HEK293 (cell line): ENCODE measurements around the gene RPL36.

Source experiments
- BCL11A ChIP-seq: fragments of 450-650 bp; formaldehyde crosslinking; IDR thresholded peaks from 2 replicates; pipeline ENCODE4 v1.5.1; 2016; ENCODE audit warnings: low read depth, missing biosample characterization, missing genetic modification characterization
- HOXD13 ChIP-seq: sonication (generic); formaldehyde crosslinking; IDR thresholded peaks from 2 replicates; pipeline ENCODE4 v1.8.0; 2022; ENCODE audit warnings: missing genetic modification reagents, borderline replicate concordance
- KLF8 ChIP-seq: fragments of 450-650 bp; formaldehyde crosslinking; IDR thresholded peaks from 2 replicates; pipeline ENCODE4 v1.5.1; 2016; ENCODE audit warnings: missing biosample characterization, missing genetic modification characterization
- SP3 ChIP-seq: fragments of 450-650 bp; formaldehyde crosslinking; IDR thresholded peaks from 2 replicates; pipeline ENCODE4 v1.5.1; 2016; ENCODE audit warnings: missing biosample characterization, missing genetic modification characterization
- ZBTB21 ChIP-seq: fragments of 450-650 bp; formaldehyde crosslinking; IDR thresholded peaks from 2 replicates; pipeline ENCODE4 v1.5.1; 2017; ENCODE audit warnings: missing biosample characterization, missing genetic modification characterization
- ZBTB48 ChIP-seq: fragments of 450-650 bp; formaldehyde crosslinking; IDR thresholded peaks from 2 replicates; pipeline ENCODE4 v1.5.1; 2016; ENCODE audit warnings: missing biosample characterization, missing genetic modification characterization
- ZFP37 ChIP-seq: fragments of 450-650 bp; formaldehyde crosslinking; IDR thresholded peaks from 2 replicates; pipeline ENCODE4 v1.5.1; 2016; ENCODE audit warnings: missing biosample characterization, missing genetic modification characterization
- ZNF140 ChIP-seq: fragments of 450-650 bp; formaldehyde crosslinking; IDR thresholded peaks from 2 replicates; pipeline ENCODE4 v1.5.1; 2016; ENCODE audit warnings: missing biosample characterization, missing genetic modification characterization
- ZNF19 ChIP-seq: fragments of 450-650 bp; formaldehyde crosslinking; IDR thresholded peaks from 2 replicates; pipeline ENCODE4; 2016; ENCODE audit warnings: missing biosample characterization, missing genetic modification characterization, low read depth
- ZNF2 ChIP-seq: fragments of 450-650 bp; formaldehyde crosslinking; IDR thresholded peaks from 2 replicates; pipeline ENCODE4 v1.5.1; 2016; ENCODE audit warnings: missing biosample characterization, missing genetic modification characterization
- ZNF211 ChIP-seq: fragments of 450-650 bp; formaldehyde crosslinking; IDR thresholded peaks from 2 replicates; pipeline ENCODE4 v1.5.1; 2016; ENCODE audit warnings: low read depth, missing biosample characterization, missing genetic modification characterization
- ZNF24 ChIP-seq: fragments of 450-650 bp; formaldehyde crosslinking; IDR thresholded peaks from 2 replicates; pipeline ENCODE4 v1.5.1; 2016; ENCODE audit warnings: missing biosample characterization, missing genetic modification characterization
- ZNF341 ChIP-seq: fragments of 450-650 bp; formaldehyde crosslinking; IDR thresholded peaks from 2 replicates; pipeline ENCODE4; 2016; ENCODE audit warnings: low read depth, missing biosample characterization, missing genetic modification characterization
- ZNF48 ChIP-seq: fragments of 450-650 bp; formaldehyde crosslinking; IDR thresholded peaks from 2 replicates; pipeline ENCODE4 v1.5.1; 2016; ENCODE audit warnings: missing biosample characterization, missing genetic modification characterization
- ZNF548 ChIP-seq: fragments of 450-650 bp; formaldehyde crosslinking; IDR thresholded peaks from 2 replicates; pipeline ENCODE4 v1.5.1; 2016; ENCODE audit warnings: missing biosample characterization, missing genetic modification characterization
- ZNF571 ChIP-seq: fragments of 450-650 bp; formaldehyde crosslinking; IDR thresholded peaks from 2 replicates; pipeline ENCODE4 v1.5.0; 2017; ENCODE audit warnings: missing biosample characterization, missing genetic modification characterization
- ZNF624 ChIP-seq: fragments of 450-650 bp; formaldehyde crosslinking; IDR thresholded peaks from 2 replicates; pipeline ENCODE4 v1.5.1; 2017; ENCODE audit warnings: missing biosample characterization, missing genetic modification characterization
- TF ChIP-seq, protein P1 (sequence below): fragments of 450-650 bp; formaldehyde crosslinking; IDR thresholded peaks from 2 replicates; pipeline ENCODE4 v1.5.1; 2017; ENCODE audit warnings: missing biosample characterization, missing genetic modification characterization
- TF ChIP-seq, protein P2 (sequence below): fragments of 450-650 bp; formaldehyde crosslinking; IDR thresholded peaks from 2 replicates; pipeline ENCODE4 v1.5.1; 2016; ENCODE audit warnings: missing biosample characterization, missing genetic modification characterization, borderline replicate concordance
- TF ChIP-seq, protein P3 (sequence below): fragments of 450-650 bp; IDR thresholded peaks from 2 replicates; pipeline ENCODE4 v1.5.1; 2018; ENCODE audit warnings: missing biosample characterization, missing genetic modification characterization
- TF ChIP-seq, protein P4 (sequence below): fragments of 450-650 bp; formaldehyde crosslinking; conservative IDR thresholded peaks from 2 replicates; pipeline ENCODE4 v1.5.1; 2016; ENCODE audit warnings: low read depth, missing biosample characterization, missing genetic modification characterization
- TF ChIP-seq, protein P5 (sequence below): fragments of 450-650 bp; formaldehyde crosslinking; IDR thresholded peaks from 2 replicates; pipeline ENCODE4 v1.5.1; 2016; ENCODE audit warnings: missing biosample characterization, missing genetic modification characterization
- TF ChIP-seq, protein P6 (sequence below): fragments of 450-650 bp; formaldehyde crosslinking; IDR thresholded peaks from 2 replicates; pipeline ENCODE4 v1.5.1; 2016; ENCODE audit warnings: missing biosample characterization, missing genetic modification characterization, low read depth

The RPL36 gene

DNA sequence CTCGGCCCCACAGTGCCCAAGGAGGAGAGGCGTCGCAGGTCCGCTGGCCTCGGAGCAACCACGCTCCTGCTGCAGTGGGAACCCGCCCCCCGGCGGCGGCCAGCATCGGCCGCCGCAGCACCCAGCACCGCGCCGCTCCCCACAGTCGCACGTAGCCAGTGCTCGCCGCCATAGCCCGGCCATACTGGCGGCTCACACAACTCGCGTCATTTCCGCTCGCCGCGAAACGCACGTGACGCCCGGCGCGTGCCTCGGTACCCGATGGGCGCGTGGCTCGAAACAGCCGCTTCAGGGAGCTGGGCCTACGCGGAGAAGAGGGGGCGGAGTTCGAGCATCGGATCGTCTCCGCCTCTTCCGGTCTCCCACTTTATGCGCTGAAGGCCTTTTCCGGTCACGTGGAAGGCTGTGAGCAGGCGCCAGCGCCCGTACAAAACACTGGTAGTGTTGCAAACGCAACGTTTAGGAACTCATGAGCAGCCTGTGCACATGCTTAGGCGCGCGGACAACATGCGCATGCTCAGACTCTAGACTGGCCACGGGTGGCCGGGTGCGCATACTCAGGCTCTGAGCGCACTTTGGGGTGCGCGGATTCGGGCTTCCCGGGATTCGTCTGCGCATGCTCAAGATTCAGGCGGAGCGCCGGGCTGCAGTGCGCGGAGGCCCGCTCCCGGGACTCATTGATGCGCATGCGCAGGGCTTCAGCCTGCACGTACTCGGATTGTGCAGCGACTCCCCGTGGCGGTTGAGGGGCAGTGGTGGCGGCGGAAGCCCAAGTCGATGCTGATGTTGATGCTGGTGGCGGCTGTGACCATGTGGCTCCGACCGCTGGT is 30.1 kb downstream of the RPL36 start, which contains the start of the genes CATSPERD and LONP1 (continued):
- TF ChIP-seq, protein P1, sequence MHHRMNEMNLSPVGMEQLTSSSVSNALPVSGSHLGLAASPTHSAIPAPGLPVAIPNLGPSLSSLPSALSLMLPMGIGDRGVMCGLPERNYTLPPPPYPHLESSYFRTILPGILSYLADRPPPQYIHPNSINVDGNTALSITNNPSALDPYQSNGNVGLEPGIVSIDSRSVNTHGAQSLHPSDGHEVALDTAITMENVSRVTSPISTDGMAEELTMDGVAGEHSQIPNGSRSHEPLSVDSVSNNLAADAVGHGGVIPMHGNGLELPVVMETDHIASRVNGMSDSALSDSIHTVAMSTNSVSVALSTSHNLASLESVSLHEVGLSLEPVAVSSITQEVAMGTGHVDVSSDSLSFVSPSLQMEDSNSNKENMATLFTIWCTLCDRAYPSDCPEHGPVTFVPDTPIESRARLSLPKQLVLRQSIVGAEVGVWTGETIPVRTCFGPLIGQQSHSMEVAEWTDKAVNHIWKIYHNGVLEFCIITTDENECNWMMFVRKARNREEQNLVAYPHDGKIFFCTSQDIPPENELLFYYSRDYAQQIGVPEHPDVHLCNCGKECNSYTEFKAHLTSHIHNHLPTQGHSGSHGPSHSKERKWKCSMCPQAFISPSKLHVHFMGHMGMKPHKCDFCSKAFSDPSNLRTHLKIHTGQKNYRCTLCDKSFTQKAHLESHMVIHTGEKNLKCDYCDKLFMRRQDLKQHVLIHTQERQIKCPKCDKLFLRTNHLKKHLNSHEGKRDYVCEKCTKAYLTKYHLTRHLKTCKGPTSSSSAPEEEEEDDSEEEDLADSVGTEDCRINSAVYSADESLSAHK (tag by site-specific recombination), result peak; percentile 94
- TF ChIP-seq HOXD13, result no peak
- no peak for TF ChIP-seq ZNF211 (tag by site-specific recombination)
- TF ChIP-seq ZNF341 (tag by site-specific recombination), result peak; percentile 42; the same call in 1 of the 2 replicates
- TF ChIP-seq KLF8, result peak; percentile 42; the same call in 1 of the 2 replicates
- TF ChIP-seq ZNF24 (tag by site-specific recombination), result peak; percentile 45; the same call in 1 of the 2 replicates
- TF ChIP-seq, protein P2, sequence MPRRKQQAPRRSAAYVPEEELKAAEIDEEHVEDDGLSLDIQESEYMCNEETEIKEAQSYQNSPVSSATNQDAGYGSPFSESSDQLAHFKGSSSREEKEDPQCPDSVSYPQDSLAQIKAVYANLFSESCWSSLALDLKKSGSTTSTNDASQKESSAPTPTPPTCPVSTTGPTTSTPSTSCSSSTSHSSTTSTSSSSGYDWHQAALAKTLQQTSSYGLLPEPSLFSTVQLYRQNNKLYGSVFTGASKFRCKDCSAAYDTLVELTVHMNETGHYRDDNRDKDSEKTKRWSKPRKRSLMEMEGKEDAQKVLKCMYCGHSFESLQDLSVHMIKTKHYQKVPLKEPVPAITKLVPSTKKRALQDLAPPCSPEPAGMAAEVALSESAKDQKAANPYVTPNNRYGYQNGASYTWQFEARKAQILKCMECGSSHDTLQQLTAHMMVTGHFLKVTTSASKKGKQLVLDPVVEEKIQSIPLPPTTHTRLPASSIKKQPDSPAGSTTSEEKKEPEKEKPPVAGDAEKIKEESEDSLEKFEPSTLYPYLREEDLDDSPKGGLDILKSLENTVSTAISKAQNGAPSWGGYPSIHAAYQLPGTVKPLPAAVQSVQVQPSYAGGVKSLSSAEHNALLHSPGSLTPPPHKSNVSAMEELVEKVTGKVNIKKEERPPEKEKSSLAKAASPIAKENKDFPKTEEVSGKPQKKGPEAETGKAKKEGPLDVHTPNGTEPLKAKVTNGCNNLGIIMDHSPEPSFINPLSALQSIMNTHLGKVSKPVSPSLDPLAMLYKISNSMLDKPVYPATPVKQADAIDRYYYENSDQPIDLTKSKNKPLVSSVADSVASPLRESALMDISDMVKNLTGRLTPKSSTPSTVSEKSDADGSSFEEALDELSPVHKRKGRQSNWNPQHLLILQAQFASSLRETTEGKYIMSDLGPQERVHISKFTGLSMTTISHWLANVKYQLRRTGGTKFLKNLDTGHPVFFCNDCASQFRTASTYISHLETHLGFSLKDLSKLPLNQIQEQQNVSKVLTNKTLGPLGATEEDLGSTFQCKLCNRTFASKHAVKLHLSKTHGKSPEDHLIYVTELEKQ (tag by site-specific recombination), result no peak
- peak; percentile 87 for TF ChIP-seq SP3 (tag by site-specific recombination)
- TF ChIP-seq ZNF571 (tag by site-specific recombination), result no peak
- TF ChIP-seq, protein P3, sequence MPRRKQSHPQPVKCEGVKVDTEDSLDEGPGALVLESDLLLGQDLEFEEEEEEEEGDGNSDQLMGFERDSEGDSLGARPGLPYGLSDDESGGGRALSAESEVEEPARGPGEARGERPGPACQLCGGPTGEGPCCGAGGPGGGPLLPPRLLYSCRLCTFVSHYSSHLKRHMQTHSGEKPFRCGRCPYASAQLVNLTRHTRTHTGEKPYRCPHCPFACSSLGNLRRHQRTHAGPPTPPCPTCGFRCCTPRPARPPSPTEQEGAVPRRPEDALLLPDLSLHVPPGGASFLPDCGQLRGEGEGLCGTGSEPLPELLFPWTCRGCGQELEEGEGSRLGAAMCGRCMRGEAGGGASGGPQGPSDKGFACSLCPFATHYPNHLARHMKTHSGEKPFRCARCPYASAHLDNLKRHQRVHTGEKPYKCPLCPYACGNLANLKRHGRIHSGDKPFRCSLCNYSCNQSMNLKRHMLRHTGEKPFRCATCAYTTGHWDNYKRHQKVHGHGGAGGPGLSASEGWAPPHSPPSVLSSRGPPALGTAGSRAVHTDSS, result no peak
- TF ChIP-seq ZNF548 (tag by site-specific recombination), result no peak
- no peak for TF ChIP-seq ZNF140
- no peak for TF ChIP-seq ZBTB48 (tag by site-specific recombination)
- TF ChIP-seq, protein P4, sequence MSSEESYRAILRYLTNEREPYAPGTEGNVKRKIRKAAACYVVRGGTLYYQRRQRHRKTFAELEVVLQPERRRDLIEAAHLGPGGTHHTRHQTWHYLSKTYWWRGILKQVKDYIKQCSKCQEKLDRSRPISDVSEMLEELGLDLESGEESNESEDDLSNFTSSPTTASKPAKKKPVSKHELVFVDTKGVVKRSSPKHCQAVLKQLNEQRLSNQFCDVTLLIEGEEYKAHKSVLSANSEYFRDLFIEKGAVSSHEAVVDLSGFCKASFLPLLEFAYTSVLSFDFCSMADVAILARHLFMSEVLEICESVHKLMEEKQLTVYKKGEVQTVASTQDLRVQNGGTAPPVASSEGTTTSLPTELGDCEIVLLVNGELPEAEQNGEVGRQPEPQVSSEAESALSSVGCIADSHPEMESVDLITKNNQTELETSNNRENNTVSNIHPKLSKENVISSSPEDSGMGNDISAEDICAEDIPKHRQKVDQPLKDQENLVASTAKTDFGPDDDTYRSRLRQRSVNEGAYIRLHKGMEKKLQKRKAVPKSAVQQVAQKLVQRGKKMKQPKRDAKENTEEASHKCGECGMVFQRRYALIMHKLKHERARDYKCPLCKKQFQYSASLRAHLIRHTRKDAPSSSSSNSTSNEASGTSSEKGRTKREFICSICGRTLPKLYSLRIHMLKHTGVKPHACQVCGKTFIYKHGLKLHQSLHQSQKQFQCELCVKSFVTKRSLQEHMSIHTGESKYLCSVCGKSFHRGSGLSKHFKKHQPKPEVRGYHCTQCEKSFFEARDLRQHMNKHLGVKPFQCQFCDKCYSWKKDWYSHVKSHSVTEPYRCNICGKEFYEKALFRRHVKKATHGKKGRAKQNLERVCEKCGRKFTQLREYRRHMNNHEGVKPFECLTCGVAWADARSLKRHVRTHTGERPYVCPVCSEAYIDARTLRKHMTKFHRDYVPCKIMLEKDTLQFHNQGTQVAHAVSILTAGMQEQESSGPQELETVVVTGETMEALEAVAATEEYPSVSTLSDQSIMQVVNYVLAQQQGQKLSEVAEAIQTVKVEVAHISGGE, result peak; percentile 90
- TF ChIP-seq, protein P5, sequence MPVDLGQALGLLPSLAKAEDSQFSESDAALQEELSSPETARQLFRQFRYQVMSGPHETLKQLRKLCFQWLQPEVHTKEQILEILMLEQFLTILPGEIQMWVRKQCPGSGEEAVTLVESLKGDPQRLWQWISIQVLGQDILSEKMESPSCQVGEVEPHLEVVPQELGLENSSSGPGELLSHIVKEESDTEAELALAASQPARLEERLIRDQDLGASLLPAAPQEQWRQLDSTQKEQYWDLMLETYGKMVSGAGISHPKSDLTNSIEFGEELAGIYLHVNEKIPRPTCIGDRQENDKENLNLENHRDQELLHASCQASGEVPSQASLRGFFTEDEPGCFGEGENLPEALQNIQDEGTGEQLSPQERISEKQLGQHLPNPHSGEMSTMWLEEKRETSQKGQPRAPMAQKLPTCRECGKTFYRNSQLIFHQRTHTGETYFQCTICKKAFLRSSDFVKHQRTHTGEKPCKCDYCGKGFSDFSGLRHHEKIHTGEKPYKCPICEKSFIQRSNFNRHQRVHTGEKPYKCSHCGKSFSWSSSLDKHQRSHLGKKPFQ, result no peak
- no peak for TF ChIP-seq BCL11A (tag by site-specific recombination)
- TF ChIP-seq ZNF19 (tag by site-specific recombination), result no peak
- TF ChIP-seq ZFP37 (tag by site-specific recombination), result 0 out of 2 replicates have a peak, but pooled peaks have one; percentile 17
- TF ChIP-seq ZNF624, result no peak
- TF ChIP-seq ZBTB21, result peak; percentile 75
- TF ChIP-seq, protein P6, sequence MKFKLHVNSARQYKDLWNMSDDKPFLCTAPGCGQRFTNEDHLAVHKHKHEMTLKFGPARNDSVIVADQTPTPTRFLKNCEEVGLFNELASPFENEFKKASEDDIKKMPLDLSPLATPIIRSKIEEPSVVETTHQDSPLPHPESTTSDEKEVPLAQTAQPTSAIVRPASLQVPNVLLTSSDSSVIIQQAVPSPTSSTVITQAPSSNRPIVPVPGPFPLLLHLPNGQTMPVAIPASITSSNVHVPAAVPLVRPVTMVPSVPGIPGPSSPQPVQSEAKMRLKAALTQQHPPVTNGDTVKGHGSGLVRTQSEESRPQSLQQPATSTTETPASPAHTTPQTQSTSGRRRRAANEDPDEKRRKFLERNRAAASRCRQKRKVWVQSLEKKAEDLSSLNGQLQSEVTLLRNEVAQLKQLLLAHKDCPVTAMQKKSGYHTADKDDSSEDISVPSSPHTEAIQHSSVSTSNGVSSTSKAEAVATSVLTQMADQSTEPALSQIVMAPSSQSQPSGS (tag by site-specific recombination), result no peak
- no peak for TF ChIP-seq ZNF48 (tag by site-specific recombination)
- TF ChIP-seq ZNF2 (tag by site-specific recombination), result peak; percentile 69
